Activated naive CD4-positive, alpha-beta T cell (primary cell): Measurements from ENCODE around the gene THSD4.

Experiments
- DNase-seq, 4 experiments: peaks; one replicate each; lab custom pipeline; 2025; lab: John Stamatoyannopoulos, UW

The THSD4 gene

GRCh38 chr15:71098920-71099319, 16.4 kb upstream of the THSD4 start:
- no peak for DNase-seq

GRCh38 chr15:71103102-71103676, 12.1 kb upstream of the THSD4 start:
- no peak for DNase-seq

- no peak for DNase-seq
Measured at GRCh38 chr15:71104636-71105035, 10.6 kb upstream of the THSD4 start.

GRCh38 chr15:71105444-71105843, 9.8 kb upstream of the THSD4 start:
- no peak for DNase-seq

- no peak for DNase-seq
Measured at GRCh38 chr15:71106802-71107500, 8.3 kb upstream of the THSD4 start.

GRCh38 chr15:71107501-71107815, 7.8 kb upstream of the THSD4 start:
- DNase-seq: no peak

GRCh38 chr15:71109130-71109529, 6.1 kb upstream of the THSD4 start:
- no peak for DNase-seq

- no peak for DNase-seq
Measured at GRCh38 chr15:71109905-71110304, 5.4 kb upstream of the THSD4 start.

- no peak for DNase-seq
Measured at GRCh38 chr15:71110405-71111180, 4.7 kb upstream of the THSD4 start.

- DNase-seq: no peak
Measured at GRCh38 chr15:71111181-71111565, 4.1 kb upstream of the THSD4 start.

- no peak for DNase-seq
Measured at GRCh38 chr15:71111950-71112349, 3.3 kb upstream of the THSD4 start.

GRCh38 chr15:71112429-71112828, 2.8 kb upstream of the THSD4 start:
- DNase-seq: no peak

- DNase-seq: no peak
Measured at GRCh38 chr15:71114066-71114680, 1.1 kb upstream of the THSD4 start.

GRCh38 chr15:71115567-71116351, 488 bp downstream of the THSD4 start:
- no peak for DNase-seq

- DNase-seq: no peak
Measured at GRCh38 chr15:71116366-71116765, 1.1 kb downstream of the THSD4 start.

- no peak for DNase-seq
Measured at GRCh38 chr15:71116942-71117341, 1.7 kb downstream of the THSD4 start.

GRCh38 chr15:71117714-71118305, 2.5 kb downstream of the THSD4 start:
- no peak for DNase-seq

- no peak for DNase-seq
Measured at GRCh38 chr15:71118345-71118744, 3.1 kb downstream of the THSD4 start.

GRCh38 chr15:71118881-71119632, 3.8 kb downstream of the THSD4 start:
- DNase-seq: no peak

GRCh38 chr15:71120428-71120944, 5.2 kb downstream of the THSD4 start:
- no peak for DNase-seq

GRCh38 chr15:71121442-71121841, 6.2 kb downstream of the THSD4 start:
- DNase-seq: no peak
